Endodermal cell (in vitro differentiated cells): ENCODE measurements around the gene IQCB1. TPM values are rescaled to one million over a fixed set of nuclear protein-coding genes. Genes with fewer than 3 reads are reported as not detected.

Experiments
- DNase-seq: peaks from one replicate; pipeline ENCODE4 v3.0.0-alpha.2; 2017
- H3K27ac ChIP-seq: 2 replicates; pipeline ENCODE4 v1.5.1; 2013; ENCODE audit warnings: mild to moderate bottlenecking, low read depth, low read length, moderate library complexity
- H3K27me3 ChIP-seq: 2 replicates; pipeline ENCODE4 v1.6.1; 2013; ENCODE audit warnings: mild to moderate bottlenecking, low read length, moderate library complexity; ENCODE audit not compliant: insufficient read depth, control insufficient read depth, poor library complexity, severe bottlenecking
- H3K36me3 ChIP-seq: 2 replicates; pipeline ENCODE4 v1.7.0; 2013; ENCODE audit warnings: mild to moderate bottlenecking, low read length, moderate library complexity; ENCODE audit not compliant: control insufficient read depth, insufficient read depth
- H3K4me1 ChIP-seq: one replicate; pipeline ENCODE4 v1.7.0; 2013; ENCODE audit warnings: low read length; ENCODE audit not compliant: control insufficient read depth, insufficient read depth
- H3K4me3 ChIP-seq: 2 replicates; pipeline ENCODE4 v1.5.1; 2013; ENCODE audit warnings: mild to moderate bottlenecking, low read length, moderate library complexity
- H3K9ac ChIP-seq: 2 replicates; pipeline ENCODE4 v1.6.1; 2013; ENCODE audit warnings: mild to moderate bottlenecking, low read length, moderate library complexity; ENCODE audit not compliant: poor library complexity, severe bottlenecking; ENCODE audit errors: extremely low read depth
- H3K9me3 ChIP-seq: 2 replicates; pipeline ENCODE4 v1.6.1; 2013; ENCODE audit warnings: mild to moderate bottlenecking, low read length, moderate library complexity; ENCODE audit not compliant: control insufficient read depth
- H3K27ac Mint-ChIP-seq: 2 replicates; pipeline ENCODE4 v1.8.0; 2020; ENCODE audit warnings: mixed read lengths
- H3K27me3 Mint-ChIP-seq: 2 replicates; pipeline ENCODE4 v1.8.0; 2021; ENCODE audit warnings: mild to moderate bottlenecking, mixed read lengths; ENCODE audit not compliant: insufficient read depth
- H3K36me3 Mint-ChIP-seq: 2 replicates; pipeline ENCODE4 v1.8.0; 2020; ENCODE audit warnings: low read depth, mixed read lengths
- H3K4me1 Mint-ChIP-seq: 2 replicates; pipeline ENCODE4 v1.8.0; 2020; ENCODE audit warnings: mixed read lengths
- H3K4me3 Mint-ChIP-seq: 2 replicates; pipeline ENCODE4 v1.8.0; 2020; ENCODE audit warnings: mild to moderate bottlenecking, moderate library complexity, mixed read lengths
- H3K9me3 Mint-ChIP-seq: 2 replicates; pipeline ENCODE4 v1.8.0; 2020; ENCODE audit warnings: mild to moderate bottlenecking, mixed read lengths
- CTCF ChIP-seq: fragments of 200-600 bp; sonication (generic); conservative IDR thresholded peaks from 2 replicates; pipeline ENCODE4 v1.5.0; 2021; ENCODE audit warnings: antibody characterized with exemption, mild to moderate bottlenecking
- WGBS, 2 experiments: methylation state at CpG; one replicate each; pipeline versions ENCODE4 v1.1.5 to v1.1.7; 2013; ENCODE audit warnings: missing lambda C conversion rate in 2 of 2, mixed read lengths in 1 of 2; ENCODE audit not compliant: insufficient coverage in 1 of 2, insufficient read length in 1 of 2; 5-methylcytosine and 5-hydroxymethylcytosine counted together
- total RNA-seq, 2 donors: library from RNA; stranded (reverse); fragmentation: NEBNext Ultra II Directional in 1 of 2; extraction: Animal tissue kit (Norgen Biotek cat#: 25700) in 1 of 2; gene quantifications; 2 replicates in 1 of 2; 3 replicates in 1 of 2; pipeline ENCODE4 v1.2.1, GENCODE V29; 2021

Gene IQCB1
- total RNA-seq, 2 donors from 2014 or later: 35.2 to 44.5 TPM

GRCh38 chr3:121752772-121753171 is 82.1 kb downstream of the IQCB1 start:
- Mint-ChIP-seq H3K27me3 (peaks cover 15% of the 10 kb centered on the region), H3K4me1 (peaks cover 5% of the 10 kb centered on the region), H3K36me3 (no peaks in the 10 kb centered on the region), H3K4me3 (no peak overlapping the region), H3K9me3 (no peaks in the 10 kb centered on the region), H3K27ac (no peak overlapping the region)
- WGBS, 2 experiments: 54 to 60% methylated on average over 1 of the region's 1 CpG
- no peaks in the 10 kb centered on the region for H3K4me1 ChIP-seq
- no peaks in the 10 kb centered on the region for H3K36me3 ChIP-seq
- no peak overlapping the region for H3K9ac ChIP-seq
- no peak overlapping the region for H3K4me3 ChIP-seq
- H3K27ac ChIP-seq: no peak overlapping the region
- TF ChIP-seq CTCF: no peak
- H3K9me3 ChIP-seq: no peaks in the 10 kb centered on the region
- H3K27me3 ChIP-seq: peaks cover 33% of the 10 kb centered on the region
- DNase-seq: no peak

- H3K36me3 ChIP-seq: no peaks in the 10 kb centered on the region
- no peak for DNase-seq
- TF ChIP-seq CTCF: no peak
- 100% methylated on average over 1 of the region's 1 CpG; no CpG with 5 or more reads in 1 of the 2 experiments for WGBS, 2 experiments
- no peaks in the 10 kb centered on the region for H3K36me3 Mint-ChIP-seq
- H3K27me3 Mint-ChIP-seq: peaks cover 15% of the 10 kb centered on the region
- H3K9ac ChIP-seq: no peak overlapping the region
- H3K27ac Mint-ChIP-seq: no peak overlapping the region
- H3K27ac ChIP-seq: no peak overlapping the region
- no peaks in the 10 kb centered on the region for H3K9me3 Mint-ChIP-seq
- H3K4me3 ChIP-seq: no peak overlapping the region
- H3K27me3 ChIP-seq: peaks cover 33% of the 10 kb centered on the region
- H3K4me1 Mint-ChIP-seq: peaks cover 5% of the 10 kb centered on the region
- H3K4me3 Mint-ChIP-seq: no peak overlapping the region
- peaks cover 5% of the 10 kb centered on the region for H3K4me1 ChIP-seq
- H3K9me3 ChIP-seq: no peaks in the 10 kb centered on the region
Measured at GRCh38 chr3:121752261-121752660, 82.6 kb downstream of the IQCB1 start.

GRCh38 chr3:121750087-121750415 is 84.8 kb downstream of the IQCB1 start:
- no peak for DNase-seq
- H3K36me3 ChIP-seq: no peaks in the 10 kb centered on the region
- H3K27ac Mint-ChIP-seq: no peak overlapping the region
- TF ChIP-seq CTCF: no peak
- WGBS, 2 experiments: 0% methylated on average over 4 to 9 of the region's 9 CpGs
- H3K36me3 Mint-ChIP-seq: no peaks in the 10 kb centered on the region
- peaks cover 15% of the 10 kb centered on the region for H3K27me3 Mint-ChIP-seq
- peaks cover 5% of the 10 kb centered on the region for H3K4me1 Mint-ChIP-seq
- peaks cover 28% of the 10 kb centered on the region for H3K27me3 ChIP-seq
- H3K4me3 ChIP-seq: peak overlapping the region; percentile 86
- no peaks in the 10 kb centered on the region for H3K9me3 Mint-ChIP-seq
- peak overlapping the region; percentile 67 for H3K9ac ChIP-seq
- H3K4me1 ChIP-seq: peaks cover 5% of the 10 kb centered on the region
- H3K9me3 ChIP-seq: no peaks in the 10 kb centered on the region
- no peak overlapping the region for H3K27ac ChIP-seq
- no peak overlapping the region for H3K4me3 Mint-ChIP-seq
